Activated naive CD8-positive, alpha-beta T cell treated with anti-CD3 and anti-CD28 coated beads for 36 hours (primary cell): ENCODE measurements around the gene IP6K3. TPM values are rescaled to one million over a fixed set of nuclear protein-coding genes. Genes with fewer than 3 reads are reported as not detected.

Source experiments
- DNase-seq: peaks from one replicate; pipeline ENCODE4 v3.0.0; 2021
- H3K27ac Mint-ChIP-seq: one replicate; pipeline ENCODE4 v1.8.0; 2022; ENCODE audit warnings: mild to moderate bottlenecking, moderate library complexity, mixed read lengths
- H3K27me3 Mint-ChIP-seq: one replicate; pipeline ENCODE4 v1.8.0; 2022; ENCODE audit warnings: mild to moderate bottlenecking, mixed read lengths
- H3K36me3 Mint-ChIP-seq: one replicate; pipeline ENCODE4 v1.8.0; 2021; ENCODE audit warnings: mild to moderate bottlenecking, mixed read lengths
- H3K4me1 Mint-ChIP-seq: one replicate; pipeline ENCODE4 v1.8.0; 2021; ENCODE audit warnings: mixed read lengths
- H3K4me3 Mint-ChIP-seq: one replicate; pipeline ENCODE4 v1.8.0; 2022; ENCODE audit warnings: mild to moderate bottlenecking, moderate library complexity, mixed read lengths
- H3K9me3 Mint-ChIP-seq: one replicate; pipeline ENCODE4 v1.8.0; 2022; ENCODE audit warnings: mixed read lengths
- total RNA-seq, 2 experiments: library from RNA; stranded (reverse); gene quantifications; one replicate each; pipeline ENCODE4 v1.2.3, GENCODE V29; 2021

Gene IP6K3
- total RNA-seq, 2 experiments from 2014 or later = not detected

DNA sequence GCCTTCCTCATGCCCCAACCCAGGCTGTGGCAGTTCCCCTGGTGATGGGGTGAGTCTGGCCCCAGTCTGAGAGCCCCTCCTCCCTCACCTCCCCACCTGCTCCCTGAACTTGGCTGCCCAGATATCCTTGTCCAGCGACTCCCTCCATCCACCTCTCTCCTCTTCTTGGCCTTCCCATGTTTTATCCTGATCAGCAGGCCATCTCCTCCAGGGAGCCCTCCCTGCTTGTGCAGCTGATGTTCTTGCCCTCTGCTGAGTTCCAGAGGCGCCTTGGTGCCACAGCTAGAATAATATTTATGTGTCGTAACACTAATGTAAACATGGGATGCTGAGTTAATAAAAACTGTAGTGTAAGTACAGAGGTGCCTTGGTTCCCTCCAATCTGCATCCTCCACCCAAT lies 10.4 kb upstream of the IP6K3 start:
- Mint-ChIP-seq H3K4me3 (no peak overlapping the region), H3K27me3 (no peaks in the 10 kb centered on the region), H3K27ac (no peak overlapping the region), H3K4me1 (peaks cover 5% of the 10 kb centered on the region), H3K36me3 (no peaks in the 10 kb centered on the region), H3K9me3 (no peaks in the 10 kb centered on the region)
- no peak for DNase-seq

GRCh38 chr6:33756211-33756954 lies 9.7 kb upstream of the IP6K3 start:
- H3K4me1 Mint-ChIP-seq = peaks cover 5% of the 10 kb centered on the region
- no peaks in the 10 kb centered on the region for H3K27me3 Mint-ChIP-seq
- H3K9me3 Mint-ChIP-seq = no peaks in the 10 kb centered on the region
- H3K4me3 Mint-ChIP-seq = no peak overlapping the region
- no peak overlapping the region for H3K27ac Mint-ChIP-seq
- no peaks in the 10 kb centered on the region for H3K36me3 Mint-ChIP-seq
- DNase-seq = no peak

- no peaks in the 10 kb centered on the region for H3K4me1 Mint-ChIP-seq
- DNase-seq = no peak
- no peak overlapping the region for H3K27ac Mint-ChIP-seq
- no peaks in the 10 kb centered on the region for H3K9me3 Mint-ChIP-seq
- no peaks in the 10 kb centered on the region for H3K36me3 Mint-ChIP-seq
- H3K4me3 Mint-ChIP-seq = no peak overlapping the region
- H3K27me3 Mint-ChIP-seq = no peaks in the 10 kb centered on the region
Measured at GRCh38 chr6:33755070-33755869, 8.6 kb upstream of the IP6K3 start.

DNA sequence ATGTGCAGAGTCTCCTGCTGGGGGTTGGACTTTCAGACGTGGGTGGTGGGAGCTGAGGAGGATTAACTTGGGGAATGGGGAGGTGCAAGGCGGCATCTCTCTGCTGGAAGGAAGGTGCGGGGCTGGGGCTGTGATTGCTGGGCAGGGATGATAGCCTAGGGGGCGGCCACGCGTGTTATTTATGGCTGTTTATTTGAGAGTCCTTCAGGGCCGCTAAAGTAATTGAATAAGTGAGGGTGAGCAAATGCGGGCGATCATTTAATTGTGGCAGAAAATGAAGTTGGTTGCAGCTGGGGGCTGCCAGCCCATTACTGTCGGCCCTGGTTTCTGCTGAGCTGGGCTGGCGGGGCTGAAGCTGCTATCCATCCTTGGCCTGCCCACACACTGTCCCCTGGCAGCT lies 7.5 kb upstream of the IP6K3 start:
- no peak for DNase-seq
- Mint-ChIP-seq H3K4me1 (no peaks in the 10 kb centered on the region), H3K27ac (no peak overlapping the region), H3K36me3 (no peaks in the 10 kb centered on the region), H3K4me3 (no peak overlapping the region), H3K27me3 (no peaks in the 10 kb centered on the region), H3K9me3 (no peaks in the 10 kb centered on the region)

GRCh38 chr6:33752646-33753015 lies 5.9 kb upstream of the IP6K3 start:
- no peak for DNase-seq
- Mint-ChIP-seq H3K27ac (no peak overlapping the region), H3K9me3 (no peaks in the 10 kb centered on the region), H3K27me3 (no peaks in the 10 kb centered on the region), H3K4me1 (no peaks in the 10 kb centered on the region), H3K36me3 (no peaks in the 10 kb centered on the region), H3K4me3 (no peak overlapping the region)

- Mint-ChIP-seq H3K27me3 (no peaks in the 10 kb centered on the region), H3K4me3 (no peak overlapping the region), H3K36me3 (no peaks in the 10 kb centered on the region), H3K9me3 (no peaks in the 10 kb centered on the region), H3K4me1 (no peaks in the 10 kb centered on the region), H3K27ac (no peak overlapping the region)
- DNase-seq = no peak
Measured at GRCh38 chr6:33751771-33752645, 5.3 kb upstream of the IP6K3 start.

GRCh38 chr6:33750244-33750991 lies 3.7 kb upstream of the IP6K3 start:
- Mint-ChIP-seq H3K27me3 (no peaks in the 10 kb centered on the region), H3K36me3 (no peaks in the 10 kb centered on the region), H3K9me3 (no peaks in the 10 kb centered on the region), H3K27ac (no peak overlapping the region), H3K4me3 (no peak overlapping the region), H3K4me1 (no peaks in the 10 kb centered on the region)
- DNase-seq = no peak

- no peak overlapping the region for H3K4me3 Mint-ChIP-seq
- H3K27ac Mint-ChIP-seq = no peak overlapping the region
- no peaks in the 10 kb centered on the region for H3K9me3 Mint-ChIP-seq
- no peaks in the 10 kb centered on the region for H3K27me3 Mint-ChIP-seq
- no peak for DNase-seq
- no peaks in the 10 kb centered on the region for H3K36me3 Mint-ChIP-seq
- H3K4me1 Mint-ChIP-seq = no peaks in the 10 kb centered on the region
Measured at GRCh38 chr6:33749401-33749800, 2.7 kb upstream of the IP6K3 start.

- no peak overlapping the region for H3K27ac Mint-ChIP-seq
- no peaks in the 10 kb centered on the region for H3K4me1 Mint-ChIP-seq
- peaks cover 4% of the 10 kb centered on the region for H3K27me3 Mint-ChIP-seq
- no peak for DNase-seq
- H3K9me3 Mint-ChIP-seq = no peaks in the 10 kb centered on the region
- no peak overlapping the region for H3K4me3 Mint-ChIP-seq
- H3K36me3 Mint-ChIP-seq = no peaks in the 10 kb centered on the region
Measured at GRCh38 chr6:33748841-33749240, 2.1 kb upstream of the IP6K3 start.

GRCh38 chr6:33747823-33748222 lies 1.1 kb upstream of the IP6K3 start:
- no peak for DNase-seq
- Mint-ChIP-seq H3K27ac (no peak overlapping the region), H3K27me3 (peaks cover 6% of the 10 kb centered on the region), H3K36me3 (no peaks in the 10 kb centered on the region), H3K9me3 (no peaks in the 10 kb centered on the region), H3K4me1 (no peaks in the 10 kb centered on the region), H3K4me3 (no peak overlapping the region)

GRCh38 chr6:33746036-33746600 lies 587 bp downstream of the IP6K3 start:
- no peak for DNase-seq
- H3K36me3 Mint-ChIP-seq = no peaks in the 10 kb centered on the region
- H3K27me3 Mint-ChIP-seq = peaks cover 10% of the 10 kb centered on the region
- no peak overlapping the region for H3K4me3 Mint-ChIP-seq
- no peaks in the 10 kb centered on the region for H3K4me1 Mint-ChIP-seq
- no peak overlapping the region for H3K27ac Mint-ChIP-seq
- no peaks in the 10 kb centered on the region for H3K9me3 Mint-ChIP-seq

DNA sequence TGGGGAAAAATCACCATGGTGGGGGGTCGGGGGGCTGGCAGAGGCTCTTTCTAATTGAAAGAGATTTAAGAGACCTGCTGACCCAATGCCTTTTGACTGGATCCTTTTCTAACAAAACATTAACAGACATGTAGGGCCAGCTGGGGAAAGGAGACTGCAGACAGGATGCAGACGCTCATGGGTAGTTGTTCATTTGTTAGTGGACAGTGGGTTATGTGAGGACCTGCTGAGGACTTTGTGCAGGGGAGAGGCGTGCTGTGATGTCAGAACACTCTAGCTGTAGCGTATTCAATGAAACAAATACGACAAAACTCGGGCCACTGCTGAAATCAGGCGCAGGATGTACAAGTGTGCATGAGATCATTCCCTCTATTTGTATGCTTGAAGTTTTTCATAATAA lies 1.2 kb downstream of the IP6K3 start:
- no peak overlapping the region for H3K27ac Mint-ChIP-seq
- H3K36me3 Mint-ChIP-seq = no peaks in the 10 kb centered on the region
- no peaks in the 10 kb centered on the region for H3K9me3 Mint-ChIP-seq
- H3K27me3 Mint-ChIP-seq = peaks cover 10% of the 10 kb centered on the region
- H3K4me3 Mint-ChIP-seq = no peak overlapping the region
- H3K4me1 Mint-ChIP-seq = no peaks in the 10 kb centered on the region
- no peak for DNase-seq

DNA sequence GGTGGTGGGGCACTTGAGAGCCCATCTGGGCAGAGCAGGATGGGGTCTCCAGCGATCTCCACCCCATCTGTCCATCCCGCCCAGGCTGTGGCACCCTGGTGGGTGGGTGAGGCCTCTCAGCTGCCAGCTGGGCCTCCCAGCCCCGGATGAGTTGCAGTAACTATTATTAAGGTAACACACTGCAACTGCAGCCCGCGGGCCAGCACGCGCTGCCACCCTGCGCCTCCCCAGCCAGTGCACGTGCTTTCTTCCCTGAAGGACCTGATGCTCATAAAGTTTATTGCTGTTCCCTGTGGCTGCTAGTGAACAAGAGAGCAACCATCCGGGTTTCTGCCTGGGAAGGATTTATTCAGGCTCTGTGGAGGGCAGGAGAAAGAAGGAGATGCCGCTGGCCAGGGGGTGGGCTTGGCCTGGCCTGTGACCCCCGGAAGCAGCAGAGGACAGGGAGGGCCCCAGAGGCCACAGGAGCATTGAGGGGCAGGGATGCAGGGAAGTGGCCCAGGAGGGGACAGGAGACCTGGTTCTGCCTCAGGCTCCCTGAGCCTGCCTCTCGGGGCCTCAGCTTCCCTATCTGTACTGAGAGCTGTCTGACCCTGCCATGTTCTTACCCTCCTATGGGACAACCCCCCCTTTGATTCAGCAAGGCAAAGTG lies 1.7 kb downstream of the IP6K3 start:
- Mint-ChIP-seq H3K36me3 (no peaks in the 10 kb centered on the region), H3K27me3 (peaks cover 10% of the 10 kb centered on the region), H3K4me3 (no peak overlapping the region), H3K27ac (no peak overlapping the region), H3K4me1 (no peaks in the 10 kb centered on the region), H3K9me3 (no peaks in the 10 kb centered on the region)
- DNase-seq = no peak
